ENCODE results near the gene CHRNA5.

Gene CHRNA5

DNA sequence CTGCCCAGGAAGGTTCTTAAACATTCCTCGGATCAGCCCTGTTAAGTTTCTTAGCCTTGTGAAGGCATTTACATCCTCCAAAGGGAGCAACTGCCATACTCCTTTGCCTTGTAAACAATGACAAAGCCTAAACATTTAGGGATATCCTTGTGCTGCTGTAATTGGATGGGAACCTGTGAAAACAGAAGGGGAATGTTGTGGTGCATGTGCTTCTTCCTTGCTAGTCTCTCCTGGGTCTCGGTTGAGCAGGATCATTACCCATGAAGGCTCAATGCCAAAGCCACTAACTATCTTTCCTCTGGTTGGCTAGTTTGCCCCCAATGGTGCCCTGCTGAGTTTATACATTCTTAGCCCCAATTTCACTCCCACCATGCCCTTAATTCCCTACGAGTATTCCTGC, 38.1 kb downstream of the CHRNA5 start:
- no peaks in the 10 kb centered on the region for H3K79me2 ChIP-seq (ENCODE audit: low read length)
- TF ChIP-seq EZH2phosphoT487 (IDR thresholded peaks at IDR 0.05; ENCODE audit: low read length) (no peak), EZH2 (optimal IDR thresholded peaks at IDR 0.05; ENCODE audit: low read depth, low read length) (no peak)
- TF ChIP-seq, protein P1, sequence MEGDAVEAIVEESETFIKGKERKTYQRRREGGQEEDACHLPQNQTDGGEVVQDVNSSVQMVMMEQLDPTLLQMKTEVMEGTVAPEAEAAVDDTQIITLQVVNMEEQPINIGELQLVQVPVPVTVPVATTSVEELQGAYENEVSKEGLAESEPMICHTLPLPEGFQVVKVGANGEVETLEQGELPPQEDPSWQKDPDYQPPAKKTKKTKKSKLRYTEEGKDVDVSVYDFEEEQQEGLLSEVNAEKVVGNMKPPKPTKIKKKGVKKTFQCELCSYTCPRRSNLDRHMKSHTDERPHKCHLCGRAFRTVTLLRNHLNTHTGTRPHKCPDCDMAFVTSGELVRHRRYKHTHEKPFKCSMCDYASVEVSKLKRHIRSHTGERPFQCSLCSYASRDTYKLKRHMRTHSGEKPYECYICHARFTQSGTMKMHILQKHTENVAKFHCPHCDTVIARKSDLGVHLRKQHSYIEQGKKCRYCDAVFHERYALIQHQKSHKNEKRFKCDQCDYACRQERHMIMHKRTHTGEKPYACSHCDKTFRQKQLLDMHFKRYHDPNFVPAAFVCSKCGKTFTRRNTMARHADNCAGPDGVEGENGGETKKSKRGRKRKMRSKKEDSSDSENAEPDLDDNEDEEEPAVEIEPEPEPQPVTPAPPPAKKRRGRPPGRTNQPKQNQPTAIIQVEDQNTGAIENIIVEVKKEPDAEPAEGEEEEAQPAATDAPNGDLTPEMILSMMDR (IDR thresholded peaks at IDR 0.05; ENCODE audit: low read length), result no peak
- no peaks in the 10 kb centered on the region for H3K9me2 ChIP-seq (replicated peaks; ENCODE audit: insufficient read depth, low read length)
- no peak overlapping the region for H3K4me2 ChIP-seq (ENCODE audit: low read depth, low read length)
- no peaks in the 10 kb centered on the region for H3F3A ChIP-seq (ENCODE audit: insufficient read depth, low read length)
- no peak overlapping the region for H2AFZ ChIP-seq (ENCODE audit: low read length)
- no peaks in the 10 kb centered on the region for H4K20me1 ChIP-seq (ENCODE audit: insufficient read depth, low read length)
- no peak for DNase-seq
- no peaks in the 10 kb centered on the region for H3K36me3 ChIP-seq (replicated peaks; ENCODE audit: insufficient read depth, low read length)
- no peak overlapping the region for H3K4me3 ChIP-seq (ENCODE audit: low read length)
- H3K27me3 ChIP-seq (replicated peaks; ENCODE audit: insufficient read depth, low read length), result no peaks in the 10 kb centered on the region
- no peaks in the 10 kb centered on the region for H3K9me3 ChIP-seq (replicated peaks; ENCODE audit: insufficient read depth, low read length)
- H3K9ac ChIP-seq (ENCODE audit: low read length), result no peak overlapping the region
- H3K4me1 ChIP-seq (ENCODE audit: low read length), result no peaks in the 10 kb centered on the region
- H3K27ac ChIP-seq (ENCODE audit: low read length), result no peak overlapping the region

GRCh38 chr15:78604420-78604819, 39.1 kb downstream of the CHRNA5 start:
- H3K4me1 ChIP-seq (ENCODE audit: low read length), result no peaks in the 10 kb centered on the region
- H3K36me3 ChIP-seq (replicated peaks; ENCODE audit: insufficient read depth, low read length), result no peaks in the 10 kb centered on the region
- H3K9me3 ChIP-seq (replicated peaks; ENCODE audit: insufficient read depth, low read length), result no peaks in the 10 kb centered on the region
- no peak overlapping the region for H2AFZ ChIP-seq (ENCODE audit: low read length)
- H3K27me3 ChIP-seq (replicated peaks; ENCODE audit: insufficient read depth, low read length), result no peaks in the 10 kb centered on the region
- no peak overlapping the region for H3K4me2 ChIP-seq (ENCODE audit: low read depth, low read length)
- H3K27ac ChIP-seq (ENCODE audit: low read length), result no peak overlapping the region
- no peaks in the 10 kb centered on the region for H4K20me1 ChIP-seq (ENCODE audit: insufficient read depth, low read length)
- TF ChIP-seq EZH2phosphoT487 (IDR thresholded peaks at IDR 0.05; ENCODE audit: low read length) (no peak), EZH2 (optimal IDR thresholded peaks at IDR 0.05; ENCODE audit: low read depth, low read length) (no peak)
- TF ChIP-seq, protein P1 (IDR thresholded peaks at IDR 0.05; ENCODE audit: low read length), result no peak
- DNase-seq, result no peak
- H3K4me3 ChIP-seq (ENCODE audit: low read length), result no peak overlapping the region
- H3K9me2 ChIP-seq (replicated peaks; ENCODE audit: insufficient read depth, low read length), result no peaks in the 10 kb centered on the region
- no peaks in the 10 kb centered on the region for H3F3A ChIP-seq (ENCODE audit: insufficient read depth, low read length)
- no peak overlapping the region for H3K9ac ChIP-seq (ENCODE audit: low read length)
- no peaks in the 10 kb centered on the region for H3K79me2 ChIP-seq (ENCODE audit: low read length)

- Histone ChIP-seq H3K9ac (ENCODE audit: low read length) (no peak overlapping the region), H3K36me3 (replicated peaks; ENCODE audit: insufficient read depth, low read length) (no peaks in the 10 kb centered on the region), H2AFZ (ENCODE audit: low read length) (no peak overlapping the region), H3K79me2 (ENCODE audit: low read length) (no peaks in the 10 kb centered on the region), H3K9me3 (replicated peaks; ENCODE audit: insufficient read depth, low read length) (no peaks in the 10 kb centered on the region), H3K9me2 (replicated peaks; ENCODE audit: insufficient read depth, low read length) (no peaks in the 10 kb centered on the region), H3K4me2 (ENCODE audit: low read depth, low read length) (no peak overlapping the region), H3F3A (ENCODE audit: insufficient read depth, low read length) (no peaks in the 10 kb centered on the region), H4K20me1 (ENCODE audit: insufficient read depth, low read length) (no peaks in the 10 kb centered on the region), H3K27me3 (replicated peaks; ENCODE audit: insufficient read depth, low read length) (no peaks in the 10 kb centered on the region), H3K27ac (ENCODE audit: low read length) (no peak overlapping the region), H3K4me1 (ENCODE audit: low read length) (no peaks in the 10 kb centered on the region), H3K4me3 (ENCODE audit: low read length) (no peak overlapping the region)
- TF ChIP-seq, protein P1 (IDR thresholded peaks at IDR 0.05; ENCODE audit: low read length), result no peak
- TF ChIP-seq EZH2 (optimal IDR thresholded peaks at IDR 0.05; ENCODE audit: low read depth, low read length) (no peak), EZH2phosphoT487 (IDR thresholded peaks at IDR 0.05; ENCODE audit: low read length) (no peak)
- no peak for DNase-seq
Measured at GRCh38 chr15:78605201-78605600, 39.9 kb downstream of the CHRNA5 start.

Data from MM.1S (cell line).